Measurements from ENCODE around the gene GUSB.
"Not testable (repeated sequence)": the region's sequence is repeated elsewhere in the genome, so short reads cannot be mapped to it uniquely, and the experiment has no call there.

GUSB gene

DNA sequence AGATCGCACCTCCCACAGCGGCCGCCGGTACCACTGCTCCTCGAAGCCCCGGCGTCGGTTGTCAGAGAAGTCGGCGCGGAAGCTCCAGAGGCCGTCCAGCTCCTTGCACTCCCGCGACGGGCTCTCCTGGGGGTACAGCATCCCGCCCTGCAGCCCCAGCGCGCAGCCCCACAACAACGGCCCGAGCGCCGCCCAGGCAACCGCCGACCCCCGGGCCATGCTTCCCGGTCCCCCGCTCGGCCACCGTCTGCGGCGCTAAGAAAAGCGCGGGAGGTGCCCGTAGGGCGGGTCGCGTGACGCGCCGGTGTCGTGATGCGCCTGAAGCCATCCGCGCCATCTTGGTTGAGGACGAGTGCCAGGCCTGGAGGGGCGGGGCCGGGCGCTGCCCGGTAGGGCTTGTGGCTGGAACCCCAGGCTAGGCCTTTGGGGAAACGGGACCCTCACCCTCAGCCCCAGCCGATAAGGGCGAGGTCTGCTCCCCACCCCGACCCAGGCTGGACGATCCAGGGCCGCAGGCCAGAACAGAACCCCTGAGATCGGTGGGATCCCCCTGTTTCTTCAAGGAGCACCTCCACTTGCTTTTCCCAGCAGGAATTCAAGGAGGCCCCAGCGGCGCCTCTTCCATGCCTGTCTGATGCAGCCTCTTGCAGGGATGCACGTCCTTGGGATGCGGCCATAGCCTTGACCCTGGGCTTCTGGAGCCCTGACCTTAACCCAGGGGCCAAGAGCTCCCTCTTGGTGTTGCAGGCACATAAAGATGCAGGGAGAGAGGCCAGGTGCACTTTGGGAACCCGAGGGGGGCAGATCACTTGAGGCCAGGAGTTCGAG, at the start of gene GUSB:
GUSB (minus strand) TSS at position 249 of the 828 bp plus-strand sequence; CDS start at position 219, 30 bp downstream.
- DNase-seq = peak; percentile 88

DNA sequence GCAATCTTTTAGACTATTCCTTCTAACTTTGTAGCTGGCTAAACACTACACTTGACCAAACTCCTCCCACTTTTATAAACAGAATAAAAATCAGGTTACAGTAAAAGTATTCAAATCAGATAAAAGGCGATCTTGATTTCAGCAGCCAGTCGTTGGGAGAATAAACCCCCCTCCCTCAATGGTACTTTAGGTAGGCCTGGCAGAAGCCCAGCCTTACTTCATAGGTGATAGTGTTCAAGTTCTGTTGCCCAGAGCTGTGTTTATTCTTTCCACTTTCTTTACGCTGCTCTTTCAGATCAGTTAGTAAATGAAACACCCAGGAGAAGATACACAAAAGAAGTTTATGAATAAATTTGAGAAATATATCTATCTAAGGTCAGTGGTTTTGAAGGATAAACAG, 46.3 kb upstream of the GUSB start:
- not testable (repeated sequence) for DNase-seq

DNA sequence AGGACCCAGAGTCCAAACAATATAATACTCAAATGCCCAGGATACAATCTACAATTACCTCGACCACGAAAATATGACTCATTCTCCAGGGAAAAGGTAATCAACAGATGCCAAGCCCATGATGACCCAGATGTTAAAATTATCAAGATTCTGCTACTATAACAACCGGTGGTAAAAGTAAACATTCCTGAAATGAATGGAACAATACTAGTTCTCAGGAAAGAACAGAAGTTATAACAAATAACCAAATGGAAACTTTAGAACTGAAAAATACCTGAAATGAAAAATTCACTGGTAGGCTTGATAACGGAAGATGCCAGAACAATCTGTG, 34.1 kb upstream of the GUSB start:
- DNase-seq = no peak

DNA sequence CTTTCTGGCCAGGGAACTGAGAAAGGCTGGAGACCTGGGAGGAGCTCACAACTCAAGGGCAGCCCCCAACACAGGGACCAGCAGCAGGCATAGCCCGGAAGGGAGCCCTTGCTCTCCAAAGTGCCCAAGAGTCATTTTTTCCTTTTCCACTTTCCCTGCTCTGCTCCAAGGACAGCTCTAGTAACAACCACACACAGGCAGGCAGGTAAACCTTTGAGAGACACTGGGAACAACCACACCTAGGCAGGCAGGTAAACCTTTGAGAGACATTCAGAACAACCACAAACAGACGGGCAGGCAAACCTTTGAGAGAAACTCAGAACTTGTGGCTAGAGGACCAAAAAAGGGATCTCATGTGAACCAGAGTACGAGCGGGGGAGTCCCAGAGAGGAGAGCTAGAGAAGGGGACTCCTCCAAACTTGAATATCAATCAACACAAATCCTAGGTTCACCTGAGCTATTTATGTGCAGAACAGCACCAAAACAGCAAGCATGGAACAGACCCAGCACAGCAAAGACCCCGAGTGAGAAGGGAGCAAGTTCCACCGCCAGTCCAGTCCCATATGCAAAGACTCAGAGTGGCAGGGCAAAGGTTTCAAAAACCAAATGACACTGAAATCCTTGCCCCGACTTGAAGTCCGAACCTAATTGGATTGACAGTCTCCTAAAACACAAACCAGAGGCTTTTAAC, 33.6 kb upstream of the GUSB start:
- DNase-seq = no peak

DNA sequence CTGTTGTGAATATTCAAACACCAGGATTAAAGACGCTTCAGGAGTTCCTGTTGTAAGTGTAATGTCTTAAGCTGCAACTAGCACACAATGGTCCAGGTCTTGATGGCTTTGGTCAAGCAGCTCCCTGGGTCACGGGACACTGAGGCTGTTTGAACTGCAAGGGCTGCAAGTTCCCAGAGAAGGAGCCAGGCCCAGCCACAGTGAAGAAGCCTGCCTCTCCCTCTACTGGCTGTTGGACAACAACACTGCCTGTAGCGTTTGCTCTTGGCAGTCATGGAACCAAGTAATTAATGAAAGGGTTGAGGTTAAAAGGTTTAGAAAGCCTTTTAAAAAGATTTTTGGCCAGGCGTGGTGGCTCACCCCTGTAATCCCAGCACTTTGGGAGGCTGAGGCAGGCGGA, 31.9 kb upstream of the GUSB start:
- DNase-seq = no peak

DNA sequence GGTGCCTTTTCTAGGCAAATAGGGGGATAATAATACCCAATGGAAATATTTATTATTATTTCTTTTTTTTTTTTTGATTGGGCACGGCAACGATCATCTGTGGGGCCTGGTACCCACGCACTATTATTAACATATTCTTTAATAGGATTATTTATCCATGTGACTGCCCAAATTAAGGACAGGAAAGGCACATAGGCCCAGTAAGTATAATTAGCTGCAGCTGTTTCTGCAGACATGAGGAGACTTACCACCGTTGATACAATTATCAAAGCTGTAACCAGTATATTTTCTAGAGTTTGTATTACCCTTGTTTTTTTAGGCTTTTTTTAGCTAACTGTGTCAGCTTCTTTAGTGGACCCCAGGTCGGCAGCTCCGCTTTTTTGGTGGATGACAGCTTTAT, 25.2 kb upstream of the GUSB start:
- no peak for DNase-seq

DNA sequence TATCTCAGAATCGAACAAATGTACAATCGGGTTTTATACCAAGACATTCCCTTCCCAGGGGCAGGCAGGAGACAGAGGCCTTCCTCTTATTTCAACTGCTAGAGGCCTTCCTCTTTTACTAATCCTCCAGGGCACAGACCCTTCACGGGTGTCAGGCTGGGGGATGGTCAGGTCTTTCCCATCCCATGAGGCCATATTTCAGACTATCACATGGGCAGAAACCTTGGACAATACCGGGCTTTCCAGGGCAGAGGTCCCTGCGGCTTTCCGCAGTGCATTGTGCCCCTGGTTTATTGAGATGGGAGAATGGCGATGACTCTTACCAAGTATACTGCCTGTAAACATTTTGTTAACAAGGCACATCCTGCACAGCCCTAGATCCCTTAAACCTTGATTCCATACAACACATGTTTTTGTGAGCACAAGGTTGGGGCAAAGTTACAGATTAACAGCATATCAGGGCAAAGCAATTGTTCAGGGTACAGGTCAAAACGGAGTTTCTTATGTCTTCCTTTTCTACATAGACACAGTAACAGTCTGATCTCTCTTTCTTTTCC, 23.2 kb upstream of the GUSB start:
- not testable (repeated sequence) for DNase-seq

DNA sequence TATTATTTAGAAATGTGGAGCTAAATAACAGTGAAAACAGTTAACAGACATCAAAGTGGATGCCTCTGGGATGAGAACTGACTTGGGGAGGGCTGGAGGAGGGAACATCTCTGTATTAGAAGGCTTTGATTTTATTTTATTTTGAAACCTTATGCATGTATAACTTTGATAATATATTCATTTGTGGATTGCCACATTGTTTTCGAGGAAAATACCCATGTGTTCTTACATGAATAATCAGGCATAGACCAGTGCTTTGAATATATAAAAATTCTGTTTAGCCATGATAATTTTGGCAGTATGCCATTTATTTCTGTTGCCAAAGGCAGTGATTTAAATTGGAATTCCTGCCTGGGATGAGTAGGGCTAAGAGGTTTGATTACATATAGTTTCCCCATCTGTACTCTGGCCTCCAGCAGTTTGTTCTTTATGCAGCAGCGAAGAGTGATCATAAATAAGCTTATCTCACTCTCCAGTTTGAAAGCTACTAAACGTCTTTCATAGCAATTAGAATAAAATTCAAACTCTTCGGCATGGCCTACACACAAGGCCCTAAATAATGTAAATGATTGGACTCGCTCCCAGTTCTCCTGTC, 18.9 kb upstream of the GUSB start:
- DNase-seq = not testable (repeated sequence)

DNA sequence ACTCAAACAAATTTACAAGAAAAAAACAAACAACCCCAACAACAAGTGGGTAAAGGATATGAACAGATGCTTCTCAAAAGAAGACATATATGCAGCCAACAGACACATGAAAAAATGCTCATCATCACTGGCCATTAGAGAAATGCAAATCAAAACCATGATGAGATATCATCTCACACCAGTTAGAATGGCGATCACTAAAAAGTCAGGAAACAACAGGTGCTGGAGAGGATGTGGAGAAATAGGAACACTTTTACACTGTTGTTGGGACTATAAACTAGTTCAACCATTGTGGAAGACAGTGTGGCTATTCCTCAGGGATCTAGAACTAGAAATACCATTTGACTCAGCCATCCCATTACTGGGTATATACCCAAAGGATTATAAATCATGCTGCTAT, 13.0 kb upstream of the GUSB start:
- DNase-seq = not testable (repeated sequence)

DNA sequence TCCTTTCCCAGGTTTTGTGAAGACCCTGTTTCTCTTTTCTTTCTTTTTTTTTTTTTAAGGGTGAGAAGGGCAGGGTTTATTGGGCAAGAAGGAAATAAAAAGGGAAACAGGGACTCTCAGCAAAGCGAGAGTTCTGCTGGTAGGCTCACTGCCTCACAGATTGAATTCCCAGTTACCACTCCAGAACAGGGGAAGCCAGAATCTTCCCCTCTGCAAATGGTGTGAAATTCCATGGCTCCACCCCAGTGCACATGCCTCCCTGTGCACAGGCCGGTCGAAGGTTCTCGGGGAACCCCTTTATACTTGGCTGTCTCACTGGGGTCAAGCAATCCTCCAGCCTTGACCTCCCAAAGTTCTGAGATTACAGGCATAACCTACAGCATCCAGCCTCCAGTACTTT, 10.5 kb upstream of the GUSB start:
- no peak for DNase-seq

DNA sequence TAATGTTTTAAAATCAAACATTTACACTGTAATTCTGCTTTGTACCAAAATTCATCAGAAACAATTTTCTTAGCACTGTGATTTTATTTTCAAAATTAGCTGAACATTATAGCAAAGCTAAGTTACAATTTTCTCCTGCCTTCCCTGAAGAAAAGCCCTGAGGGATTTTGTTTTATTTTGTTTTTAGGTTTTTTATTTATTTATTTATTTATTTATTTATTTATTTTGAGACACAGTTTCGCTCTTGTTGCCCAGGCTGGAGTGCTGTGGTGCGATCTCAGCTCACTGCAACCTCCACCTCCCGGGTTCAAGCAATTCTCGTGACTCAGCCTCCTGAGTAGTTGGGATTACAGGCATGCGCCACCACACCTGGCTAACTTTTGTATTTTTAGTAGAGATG, 9.8 kb upstream of the GUSB start:
- not testable (repeated sequence) for DNase-seq

DNA sequence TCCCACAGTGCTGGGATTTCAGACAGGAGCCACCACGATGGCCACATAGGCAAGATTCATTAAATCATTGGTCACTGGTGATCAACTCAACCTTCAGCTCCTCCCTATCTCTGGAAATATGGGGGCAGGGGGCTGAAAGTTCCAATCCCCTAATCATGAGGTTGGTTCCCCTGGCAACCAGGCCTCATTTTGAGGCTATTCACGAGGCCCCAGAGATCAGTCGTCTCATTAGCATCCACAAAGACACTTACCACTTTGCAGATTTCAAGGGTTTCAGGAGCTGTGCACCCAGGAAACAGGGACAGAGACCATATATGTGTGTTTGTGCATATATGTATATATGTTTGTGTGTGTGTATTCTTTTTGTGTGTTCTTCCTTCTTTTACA, 7.7 kb upstream of the GUSB start:
- DNase-seq = no peak

DNA sequence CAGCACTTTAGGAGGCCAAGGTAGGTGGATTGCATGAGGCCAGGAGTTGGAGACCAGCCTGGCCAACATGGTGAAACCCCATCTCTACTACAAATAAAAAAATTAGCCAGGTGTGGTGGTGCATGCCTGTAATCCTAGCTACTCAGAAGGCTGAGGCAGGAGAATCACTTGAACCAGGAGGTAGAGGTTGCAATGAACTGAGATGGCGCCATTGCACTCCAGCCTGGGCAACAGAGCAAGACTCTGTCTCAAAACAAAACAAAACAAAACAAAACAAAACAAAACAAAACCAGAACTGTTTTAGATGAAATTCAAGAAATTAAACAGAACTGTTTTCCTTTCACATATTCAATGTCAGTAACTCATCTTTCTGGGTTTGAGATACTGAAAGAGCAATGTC, 6.5 kb upstream of the GUSB start:
- not testable (repeated sequence) for DNase-seq

DNA sequence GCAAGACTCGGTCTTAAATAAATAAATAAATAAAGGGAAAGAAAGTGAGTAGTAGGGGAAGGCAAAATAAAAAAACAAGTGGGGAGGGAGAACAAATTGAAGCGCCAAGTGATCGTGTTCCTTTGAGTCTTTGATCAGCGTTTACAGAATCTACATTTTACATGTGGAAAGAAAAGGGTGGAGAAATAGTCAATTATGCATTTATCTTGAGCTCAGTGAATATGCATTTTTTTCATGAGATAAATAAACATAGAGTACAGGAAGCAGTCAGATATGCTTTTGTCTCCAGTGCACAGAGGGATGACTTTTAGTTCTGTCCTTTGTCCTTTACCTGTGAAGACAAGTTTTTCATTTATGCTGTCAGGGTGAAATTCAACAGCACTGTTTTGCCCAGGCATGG, 6.1 kb upstream of the GUSB start:
- no peak for DNase-seq

DNA sequence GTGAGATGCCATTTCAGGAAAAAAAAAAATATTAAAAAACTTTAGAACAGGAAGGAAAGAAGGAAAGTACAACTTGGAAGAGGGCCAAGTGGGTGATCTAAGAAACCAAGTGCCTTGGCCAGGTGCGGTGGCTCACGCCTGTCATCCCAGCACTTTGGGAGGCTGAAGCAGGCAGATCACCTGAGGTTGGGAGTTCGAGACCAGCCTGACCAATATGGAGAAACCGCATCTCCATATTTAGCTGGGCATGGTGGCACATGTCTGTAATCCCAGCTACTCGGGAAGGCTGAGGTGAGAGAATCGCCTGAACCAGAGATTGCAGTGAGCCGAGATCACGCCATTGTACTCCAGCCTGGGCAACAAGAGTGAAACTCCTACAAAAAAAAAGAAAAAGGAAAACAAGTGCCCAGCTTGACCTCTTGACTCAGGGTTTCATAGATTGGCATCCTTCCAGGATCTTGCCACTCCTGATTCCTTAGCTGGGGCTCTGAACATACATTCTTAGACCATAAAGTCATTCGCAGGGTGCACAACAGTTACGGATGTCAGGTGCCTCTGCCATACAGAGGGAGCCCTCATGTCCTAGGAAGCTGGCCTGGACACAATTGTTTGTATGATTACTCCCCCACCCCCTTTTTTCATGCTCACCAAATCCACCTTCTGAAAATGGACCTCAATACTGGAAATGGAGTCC, 2.1 kb upstream of the GUSB start:
- no peak for DNase-seq

DNA sequence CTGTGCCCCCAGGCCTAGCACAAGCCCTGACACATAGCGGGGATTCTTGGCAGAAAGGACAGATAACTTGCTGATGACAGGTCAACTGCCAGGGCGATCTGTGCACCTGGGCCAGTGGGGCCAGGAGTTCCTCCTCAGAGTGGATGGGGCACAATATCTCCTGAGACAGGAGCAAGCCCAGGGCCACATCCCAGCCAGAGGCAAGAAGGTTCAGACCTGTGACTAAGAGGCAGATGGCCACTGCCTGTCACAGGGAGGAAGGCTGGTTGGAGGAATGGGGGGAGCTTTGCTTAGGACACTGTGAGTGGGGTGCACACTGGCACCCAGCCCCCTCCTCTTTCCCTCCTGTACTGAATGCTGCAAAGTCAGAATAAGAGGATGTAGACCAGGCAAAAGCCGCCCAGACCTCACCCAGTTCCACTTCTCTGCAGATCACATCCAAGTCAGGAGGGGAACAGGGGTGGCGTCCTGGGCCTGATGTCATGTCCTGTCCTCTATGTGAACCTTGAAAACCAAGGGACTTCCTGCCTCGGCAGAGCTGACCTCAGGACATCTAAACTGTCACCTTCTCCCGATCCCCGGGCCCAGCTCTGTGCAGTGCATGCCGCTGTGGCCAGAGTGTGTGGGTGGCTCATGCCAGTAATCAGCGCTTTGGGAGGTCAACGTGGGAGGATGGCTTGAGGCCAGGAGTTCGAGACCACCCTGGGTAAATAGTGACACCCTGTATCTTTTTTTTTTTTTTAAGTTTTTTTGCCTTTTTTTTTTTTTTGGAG, 1.3 kb downstream of the GUSB start:
- no peak for DNase-seq

DNA sequence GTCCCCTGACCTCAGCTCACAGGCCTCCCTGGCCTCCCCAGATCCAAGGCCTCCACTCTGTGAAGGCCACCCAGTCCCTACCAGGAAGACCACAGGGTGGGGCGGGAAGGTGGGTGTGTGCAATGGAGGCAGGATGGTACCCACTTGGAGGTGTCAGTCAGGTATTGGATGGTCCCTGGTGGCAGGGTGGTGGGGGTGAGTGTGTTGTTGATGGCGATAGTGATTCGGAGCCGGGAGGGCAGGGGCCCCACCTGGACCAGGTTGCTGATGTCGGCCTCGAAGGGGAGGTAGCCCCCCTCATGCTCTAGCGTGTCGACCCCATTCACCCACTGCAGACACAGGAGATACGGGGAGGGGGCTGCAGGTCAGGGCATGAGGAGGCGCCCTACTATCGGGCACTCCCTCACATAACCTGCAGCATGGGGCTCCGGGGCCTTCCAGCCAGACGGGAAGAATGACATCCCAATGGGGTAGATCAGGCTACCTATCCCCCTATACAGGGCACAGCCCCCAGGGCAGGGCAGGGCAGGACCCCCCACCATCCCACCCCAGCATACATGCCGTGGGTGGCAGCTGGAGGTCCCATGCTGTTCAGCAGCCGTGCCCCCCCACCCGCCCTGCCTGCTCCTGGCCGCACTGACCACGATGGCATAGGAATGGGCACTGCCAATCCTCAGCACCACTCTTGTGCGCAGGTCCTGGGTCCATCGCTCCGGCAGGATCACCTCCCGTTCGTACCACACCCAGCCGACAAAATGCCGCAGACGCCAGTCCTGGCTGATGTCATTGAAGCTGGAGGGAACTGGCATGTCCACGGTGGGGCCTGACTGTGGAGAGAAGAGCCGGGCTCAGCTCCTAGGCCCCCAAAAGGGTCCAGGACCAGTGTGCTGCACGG, 2.2 kb downstream of the GUSB start:
- DNase-seq = no peak

DNA sequence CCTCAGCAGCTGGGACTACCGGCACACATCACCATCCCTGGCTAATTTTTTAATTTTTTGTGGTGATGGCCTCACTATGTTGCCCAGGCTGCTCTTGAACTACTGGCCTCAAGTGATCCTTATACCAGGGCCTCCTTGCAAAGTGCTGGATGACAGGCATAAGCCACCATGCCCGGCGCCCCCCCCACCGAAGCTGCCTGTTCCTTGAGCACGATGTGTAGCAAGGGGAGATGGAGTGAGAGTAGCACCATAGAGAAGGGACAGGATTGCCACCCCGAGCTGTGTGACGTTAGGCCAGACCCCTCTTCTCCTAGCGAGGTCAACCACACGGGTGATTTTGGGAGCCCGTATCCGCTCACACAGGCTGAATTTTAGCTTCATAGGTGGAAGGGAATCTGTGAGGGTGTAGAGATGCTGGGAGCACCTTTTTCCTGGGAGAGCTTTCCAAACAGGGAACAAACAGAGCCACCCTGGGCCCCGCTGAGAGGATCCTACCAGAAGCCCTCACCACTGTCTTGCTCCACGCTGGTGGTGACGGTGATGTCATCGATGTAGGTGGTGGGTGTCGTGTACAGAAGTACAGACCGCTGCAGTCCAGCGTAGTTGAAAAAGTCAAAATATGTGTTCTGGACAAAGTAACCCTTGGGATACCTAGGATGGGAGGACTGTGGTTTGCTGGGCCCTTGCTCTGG, 3.0 kb downstream of the GUSB start:
- no peak for DNase-seq

DNA sequence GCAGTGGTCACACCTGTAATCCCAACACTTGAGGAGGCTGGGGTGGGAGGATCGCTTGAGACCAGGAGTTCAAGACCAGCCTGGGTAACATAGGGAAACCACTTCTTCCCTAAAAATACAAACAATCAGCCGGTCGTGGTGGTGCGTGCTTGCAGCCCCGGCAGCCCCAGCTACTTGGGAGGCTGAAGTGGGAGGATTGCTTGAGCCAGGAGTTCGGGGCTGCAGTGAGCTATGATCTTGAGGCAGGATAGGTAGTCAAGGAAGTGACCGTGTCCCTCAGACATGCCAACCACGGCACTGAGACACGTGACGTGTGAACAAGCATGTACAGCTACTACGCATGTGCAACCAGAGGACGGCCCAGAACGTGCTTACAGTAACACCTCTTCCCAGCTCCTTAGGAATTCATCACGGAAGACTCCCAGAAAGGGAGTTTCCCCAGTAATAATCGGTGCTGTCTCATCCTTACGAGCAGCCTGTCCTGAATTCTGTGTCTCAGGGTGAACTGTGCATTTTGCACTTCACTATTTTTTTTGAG, 5.3 kb downstream of the GUSB start:
- DNase-seq = no peak

DNA sequence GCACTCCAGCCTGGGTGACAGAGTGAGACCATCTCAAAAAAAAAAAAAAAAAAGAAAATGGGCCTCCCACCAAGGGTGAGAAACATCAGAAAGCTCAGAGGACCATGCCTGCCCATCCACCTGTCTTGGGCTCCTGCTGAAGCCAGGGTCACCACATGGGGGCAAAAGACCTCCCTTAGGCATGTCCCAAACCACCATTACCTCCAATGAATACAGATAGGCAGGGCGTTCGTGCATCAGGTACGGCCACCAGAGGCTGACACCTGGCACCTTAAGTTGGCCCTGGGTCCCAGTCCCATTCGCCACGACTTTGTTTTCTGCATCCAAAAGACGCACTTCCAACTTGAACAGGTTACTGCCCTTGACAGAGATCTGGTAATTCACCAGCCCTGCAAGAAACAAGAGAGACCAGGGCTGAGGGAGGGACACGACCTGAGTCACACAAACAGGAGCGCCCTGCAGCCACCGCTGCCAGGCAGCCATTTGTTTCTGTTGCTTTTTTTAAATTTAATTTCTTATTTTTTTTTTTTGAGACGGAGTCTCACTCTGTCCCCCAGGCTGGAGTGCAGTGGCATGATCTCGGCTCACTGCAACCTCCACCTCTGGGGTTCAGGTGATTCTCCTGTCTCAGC, 6.1 kb downstream of the GUSB start:
- no peak for DNase-seq
